ENCODE data around the gene COPS4. TPM values are rescaled to one million over a fixed set of nuclear protein-coding genes. Genes with fewer than 3 reads are reported as not detected.

COPS4 gene
- total RNA-seq, 1 donor from 2014 or later: 92.4 TPM

- no peak overlapping the region for H3K9ac ChIP-seq
- H3K9me3 ChIP-seq (ENCODE audit: low read depth): no peaks in the 10 kb centered on the region
- peaks cover 4% of the 10 kb centered on the region for H3K4me1 Mint-ChIP-seq
- H3K27ac Mint-ChIP-seq: no peak overlapping the region
- no peak overlapping the region for H3K4me3 Mint-ChIP-seq
- no peaks in the 10 kb centered on the region for H3K27me3 ChIP-seq
- H3K4me2 ChIP-seq: no peak overlapping the region
- no peak overlapping the region for H2AFZ ChIP-seq (replicated peaks)
- no peaks in the 10 kb centered on the region for H3F3A ChIP-seq (ENCODE audit: low read depth)
- peaks cover 18% of the 10 kb centered on the region for H3K36me3 Mint-ChIP-seq
- H4K20me1 ChIP-seq (ENCODE audit: low read depth): no peaks in the 10 kb centered on the region
- no peak for TF ChIP-seq EZH2phosphoT487 (IDR thresholded peaks at IDR 0.05)
- TF ChIP-seq EZH2 (IDR thresholded peaks at IDR 0.05): no peak
- TF ChIP-seq CTCF (IDR thresholded peaks at IDR 0.05): no peak
- no peak for DNase-seq (ENCODE audit: low spot score)
- H3K79me2 ChIP-seq (ENCODE audit: low read depth): no peaks in the 10 kb centered on the region
- H3K9me3 Mint-ChIP-seq: no peaks in the 10 kb centered on the region
- no peaks in the 10 kb centered on the region for H3K27me3 Mint-ChIP-seq (ENCODE audit: insufficient read depth, low read depth)
- no peak overlapping the region for H3K27ac ChIP-seq
- H3K36me3 ChIP-seq: peaks cover 9% of the 10 kb centered on the region
- H3K4me3 ChIP-seq: no peak overlapping the region
- no peaks in the 10 kb centered on the region for H3K4me1 ChIP-seq
Observed at GRCh38 chr4:83065266-83065665, 30.3 kb downstream of the COPS4 start.

- H3K4me3 Mint-ChIP-seq: no peak overlapping the region
- no peaks in the 10 kb centered on the region for H3K9me3 ChIP-seq (ENCODE audit: low read depth)
- H3K4me2 ChIP-seq: no peak overlapping the region
- no peaks in the 10 kb centered on the region for H3F3A ChIP-seq (ENCODE audit: low read depth)
- H3K79me2 ChIP-seq (ENCODE audit: low read depth): no peaks in the 10 kb centered on the region
- no peaks in the 10 kb centered on the region for H3K27me3 ChIP-seq
- no peak overlapping the region for H3K4me3 ChIP-seq
- TF ChIP-seq EZH2phosphoT487 (IDR thresholded peaks at IDR 0.05) (no peak), CTCF (IDR thresholded peaks at IDR 0.05) (no peak), EZH2 (IDR thresholded peaks at IDR 0.05) (no peak)
- no peaks in the 10 kb centered on the region for H3K9me3 Mint-ChIP-seq
- H3K27ac Mint-ChIP-seq: no peak overlapping the region
- H3K36me3 ChIP-seq: peaks cover 9% of the 10 kb centered on the region
- H3K27ac ChIP-seq: no peak overlapping the region
- H2AFZ ChIP-seq (replicated peaks): no peak overlapping the region
- no peaks in the 10 kb centered on the region for H4K20me1 ChIP-seq (ENCODE audit: low read depth)
- H3K4me1 ChIP-seq: no peaks in the 10 kb centered on the region
- no peak for DNase-seq (ENCODE audit: low spot score)
- H3K9ac ChIP-seq: no peak overlapping the region
- H3K4me1 Mint-ChIP-seq: peaks cover 4% of the 10 kb centered on the region
- peaks cover 18% of the 10 kb centered on the region for H3K36me3 Mint-ChIP-seq
- no peaks in the 10 kb centered on the region for H3K27me3 Mint-ChIP-seq (ENCODE audit: insufficient read depth, low read depth)
Observed at GRCh38 chr4:83067058-83067639, 32.2 kb downstream of the COPS4 start.

GRCh38 chr4:83071116-83071515 is 36.1 kb downstream of the COPS4 start:
- Histone ChIP-seq H3K36me3 (peaks cover 3% of the 10 kb centered on the region), H3K4me2 (no peak overlapping the region), H3K4me3 (no peak overlapping the region), H3K27ac (no peak overlapping the region), H3K27me3 (no peaks in the 10 kb centered on the region), H3K9me3 (ENCODE audit: low read depth) (no peaks in the 10 kb centered on the region), H3K9ac (no peak overlapping the region), H3F3A (ENCODE audit: low read depth) (no peaks in the 10 kb centered on the region), H3K4me1 (no peaks in the 10 kb centered on the region), H3K79me2 (ENCODE audit: low read depth) (no peaks in the 10 kb centered on the region), H4K20me1 (ENCODE audit: low read depth) (no peaks in the 10 kb centered on the region), H2AFZ (replicated peaks) (no peak overlapping the region)
- no peak for TF ChIP-seq CTCF (IDR thresholded peaks at IDR 0.05)
- no peak for TF ChIP-seq EZH2 (IDR thresholded peaks at IDR 0.05)
- no peak for TF ChIP-seq EZH2phosphoT487 (IDR thresholded peaks at IDR 0.05)
- no peaks in the 10 kb centered on the region for H3K27me3 Mint-ChIP-seq (ENCODE audit: insufficient read depth, low read depth)
- H3K27ac Mint-ChIP-seq: no peak overlapping the region
- H3K36me3 Mint-ChIP-seq: peaks cover 17% of the 10 kb centered on the region
- no peak overlapping the region for H3K4me3 Mint-ChIP-seq
- no peaks in the 10 kb centered on the region for H3K9me3 Mint-ChIP-seq
- peaks cover 4% of the 10 kb centered on the region for H3K4me1 Mint-ChIP-seq
- DNase-seq (ENCODE audit: low spot score): no peak

Measured in neural progenitor cell (in vitro differentiated cells).